ENCODE results near the gene REEP6.
"Not testable (repeated sequence)": the region's sequence is repeated elsewhere in the genome, so short reads cannot be mapped to it uniquely, and the experiment has no call there.

The REEP6 gene

GRCh38 chr19:1496714-1497577 lies 6.0 kb downstream of the REEP6 start:
- TF ChIP-seq POLR2A (IDR thresholded peaks at IDR 0.05; ENCODE audit: low read depth, low read length) (no peak), POLR2AphosphoS5 (IDR thresholded peaks at IDR 0.05; ENCODE audit: low read depth, low read length) (no peak), TAF1 (IDR thresholded peaks at IDR 0.05; ENCODE audit: borderline replicate concordance, low read depth, low read length) (no peak)
- FAIRE-seq (no peak), DNase-seq (ENCODE audit: insufficient read length) (no peak)

DNA sequence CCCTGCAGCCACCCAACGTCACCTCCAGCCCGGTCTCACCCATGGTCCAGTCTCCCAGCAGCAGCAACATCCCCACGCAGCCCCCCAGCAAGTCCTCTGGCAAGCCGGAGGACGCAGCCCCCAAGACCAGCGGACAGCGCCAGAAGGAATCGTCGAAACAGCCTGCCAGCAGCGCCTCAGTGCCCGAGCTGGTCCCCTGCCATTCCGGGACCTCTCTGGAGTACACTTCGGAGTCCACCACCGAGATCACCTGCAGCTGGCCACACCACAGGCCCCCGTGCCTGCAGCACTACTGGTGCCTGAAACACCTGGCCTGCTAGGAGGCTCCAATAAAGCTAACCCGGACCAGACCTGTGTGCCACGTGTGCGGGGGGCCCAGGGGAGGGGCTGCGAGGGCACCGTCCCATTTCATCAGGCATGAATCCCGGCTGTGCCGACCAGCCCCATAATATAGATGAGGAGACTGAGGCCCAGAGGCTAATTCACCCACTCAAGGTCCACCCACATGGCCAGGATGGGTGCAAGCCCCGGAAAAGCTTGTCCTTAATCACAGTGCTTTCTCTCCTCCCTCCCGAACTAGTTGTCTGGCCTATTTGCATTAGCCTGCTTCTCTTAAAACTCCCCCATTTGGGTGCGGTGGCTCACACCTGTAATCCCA lies 6.7 kb downstream of the REEP6 start:
- DNase-seq (ENCODE audit: insufficient read length) = no peak
- TF ChIP-seq TAF1 (IDR thresholded peaks at IDR 0.05; ENCODE audit: borderline replicate concordance, low read depth, low read length) = no peak
- no peak for FAIRE-seq

DNA sequence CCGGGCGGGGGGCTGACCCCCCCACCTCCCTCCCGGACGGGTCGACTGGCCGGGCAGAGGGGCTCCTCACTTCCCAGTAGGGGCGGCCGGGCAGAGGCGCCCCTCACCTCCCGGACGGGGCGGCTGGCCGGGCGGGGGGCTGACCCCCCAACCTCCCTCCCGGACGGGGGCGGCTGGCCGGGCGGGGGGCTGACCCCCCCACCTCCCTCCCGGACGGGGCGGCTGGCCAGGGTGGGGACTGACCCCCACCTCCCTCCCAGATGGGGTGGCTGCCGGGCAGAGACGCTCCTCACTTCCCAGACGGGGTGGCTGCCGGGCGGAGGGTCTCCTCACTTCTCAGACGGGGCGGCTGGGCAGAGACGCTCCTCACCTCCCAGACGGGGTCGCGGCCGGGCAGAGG lies 8.2 kb downstream of the REEP6 start:
- FAIRE-seq; DNase-seq (ENCODE audit: insufficient read length): not testable (repeated sequence)

DNA sequence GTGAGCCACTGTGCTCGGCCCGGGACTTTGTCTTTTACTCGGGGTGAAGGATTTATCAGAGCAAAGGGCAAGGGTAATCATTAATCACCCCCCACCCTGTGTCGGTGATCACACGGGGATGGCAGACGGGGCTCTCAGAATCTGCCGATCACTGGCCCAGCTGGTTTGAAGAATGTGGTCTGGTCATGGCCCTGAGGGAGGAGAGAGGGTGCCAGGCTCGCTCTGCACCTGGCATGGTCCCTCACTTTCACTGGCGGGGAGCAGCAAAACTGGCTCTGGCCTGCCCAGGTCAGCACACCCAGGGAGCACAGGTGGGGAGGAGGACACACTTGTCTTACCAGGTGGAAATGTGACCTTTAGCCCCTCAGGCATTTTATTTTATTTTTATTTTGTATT lies 10.2 kb downstream of the REEP6 start:
- TF ChIP-seq POLR2A (IDR thresholded peaks at IDR 0.05; ENCODE audit: low read depth, low read length) (no peak), POLR2AphosphoS5 (IDR thresholded peaks at IDR 0.05; ENCODE audit: low read depth, low read length) (no peak), TAF1 (IDR thresholded peaks at IDR 0.05; ENCODE audit: borderline replicate concordance, low read depth, low read length) (no peak)
- FAIRE-seq (no peak), DNase-seq (ENCODE audit: insufficient read length) (no peak)

DNA sequence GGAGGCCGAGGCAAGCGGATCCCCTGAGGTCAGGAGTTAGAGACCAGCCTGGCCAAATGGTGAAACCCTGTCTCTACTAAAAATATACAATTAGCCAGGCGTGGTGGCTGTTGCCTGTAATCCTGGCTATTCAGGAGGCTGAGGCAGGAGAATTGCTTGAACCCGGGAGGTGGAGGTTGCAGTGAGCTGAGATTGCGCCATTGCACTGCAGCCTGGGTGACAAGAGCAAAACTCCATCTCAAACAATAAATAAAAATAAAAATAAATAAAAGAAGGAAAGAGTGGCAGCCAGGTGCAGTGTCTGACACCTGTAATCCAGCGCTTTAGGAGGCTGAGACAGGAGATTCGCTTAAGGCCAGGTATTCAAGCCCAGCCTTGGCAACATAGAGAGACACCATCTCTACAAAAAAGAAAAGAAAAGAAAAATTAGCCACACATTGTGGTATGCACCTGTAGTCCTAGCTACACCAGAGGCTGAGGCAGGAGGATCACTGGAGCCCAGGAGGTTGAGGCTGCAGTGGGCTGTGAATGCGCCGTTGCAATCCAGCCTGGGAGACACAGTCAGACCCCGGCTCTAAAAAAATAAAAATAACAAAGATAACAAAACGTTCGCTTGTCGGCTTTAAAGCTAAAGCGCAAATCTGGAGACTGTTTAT lies 11.6 kb downstream of the REEP6 start:
- no peak for TF ChIP-seq POLR2A (IDR thresholded peaks at IDR 0.05; ENCODE audit: low read depth, low read length)
- TF ChIP-seq TAF1 (IDR thresholded peaks at IDR 0.05; ENCODE audit: borderline replicate concordance, low read depth, low read length) = no peak
- no peak for TF ChIP-seq POLR2AphosphoS5 (IDR thresholded peaks at IDR 0.05; ENCODE audit: low read depth, low read length)
- DNase-seq (ENCODE audit: insufficient read length) (no peak), FAIRE-seq (no peak)

- TF ChIP-seq TAF1 (IDR thresholded peaks at IDR 0.05; ENCODE audit: borderline replicate concordance, low read depth, low read length) (no peak), POLR2A (IDR thresholded peaks at IDR 0.05; ENCODE audit: low read depth, low read length) (no peak), POLR2AphosphoS5 (IDR thresholded peaks at IDR 0.05; ENCODE audit: low read depth, low read length) (no peak)
- DNase-seq (ENCODE audit: insufficient read length) (peak; percentile 67), FAIRE-seq (peak; percentile 21)
Observed at GRCh38 chr19:1503089-1503924, 12.3 kb downstream of the REEP6 start.

- no peak for DNase-seq (ENCODE audit: insufficient read length)
- TF ChIP-seq TAF1 (IDR thresholded peaks at IDR 0.05; ENCODE audit: borderline replicate concordance, low read depth, low read length) (no peak), POLR2AphosphoS5 (IDR thresholded peaks at IDR 0.05; ENCODE audit: low read depth, low read length) (no peak), POLR2A (IDR thresholded peaks at IDR 0.05; ENCODE audit: low read depth, low read length) (no peak)
- FAIRE-seq = no peak
Observed at GRCh38 chr19:1503925-1504773, 13.2 kb downstream of the REEP6 start.

DNA sequence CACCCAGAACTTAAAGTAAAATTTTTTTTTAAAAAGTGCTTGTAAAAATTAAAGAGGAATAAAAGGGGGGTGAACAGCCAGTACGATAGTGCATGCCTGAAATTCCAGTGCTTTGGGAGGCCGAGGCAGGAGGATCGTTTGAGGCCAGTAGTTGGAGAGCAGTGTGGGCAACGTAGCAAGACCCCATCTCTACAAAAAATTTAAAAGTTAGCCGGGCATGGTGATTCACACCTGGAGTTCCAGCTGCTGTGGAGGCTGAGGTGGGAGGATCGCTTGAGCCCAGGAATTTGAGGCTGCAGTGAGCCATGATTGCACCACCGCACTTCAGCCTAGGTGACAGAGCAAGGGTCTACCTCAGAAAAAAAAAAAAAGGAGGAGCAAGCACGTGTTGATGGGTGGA lies 14.0 kb downstream of the REEP6 start:
- no peak for FAIRE-seq
- no peak for DNase-seq (ENCODE audit: insufficient read length)
- TF ChIP-seq POLR2AphosphoS5 (IDR thresholded peaks at IDR 0.05; ENCODE audit: low read depth, low read length) (no peak), TAF1 (IDR thresholded peaks at IDR 0.05; ENCODE audit: borderline replicate concordance, low read depth, low read length) (no peak), POLR2A (IDR thresholded peaks at IDR 0.05; ENCODE audit: low read depth, low read length) (no peak)

DNA sequence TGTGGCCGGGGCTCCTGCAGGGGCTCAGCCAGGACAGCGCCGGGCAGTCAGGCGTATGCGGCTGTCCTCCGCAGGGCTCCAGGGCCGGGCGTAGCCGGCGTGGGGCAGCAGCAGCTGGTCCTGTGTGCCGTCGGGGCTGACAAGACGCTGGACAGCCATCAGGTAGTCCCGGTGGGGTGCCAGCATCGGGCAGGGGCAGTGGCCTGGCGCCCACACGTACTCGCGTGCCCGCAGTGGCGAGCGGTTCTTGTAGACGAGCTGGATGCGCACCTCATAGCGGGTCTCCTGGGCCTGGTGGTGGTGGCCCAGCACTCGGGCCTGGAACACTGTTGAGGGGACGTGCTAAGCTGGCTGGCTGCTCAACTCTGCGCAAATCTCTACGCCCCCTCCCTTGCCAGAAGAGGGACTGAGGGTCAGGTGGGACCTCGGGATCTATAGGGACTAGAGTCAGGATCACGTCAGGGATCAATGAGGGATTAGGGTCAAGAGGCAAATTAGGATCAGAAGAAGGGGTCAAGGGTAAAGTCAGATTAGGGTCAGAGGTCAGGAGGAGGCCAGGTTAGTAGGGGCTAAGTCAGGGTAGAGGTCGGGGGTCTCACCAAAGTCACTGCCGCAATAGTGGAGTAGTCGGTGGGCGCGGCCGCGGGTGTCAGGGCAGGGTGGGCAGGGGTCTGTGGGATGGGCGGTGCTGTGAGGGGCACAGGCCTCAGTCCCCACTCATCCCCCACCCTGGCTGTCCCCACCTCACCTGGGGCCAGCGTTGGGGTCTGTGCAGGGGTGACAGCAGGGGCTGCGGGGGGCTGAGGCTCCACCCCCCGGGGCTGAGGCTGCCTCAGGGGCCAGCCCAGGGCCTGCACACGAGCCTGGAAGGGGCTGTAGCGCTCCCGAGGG lies 15.3 kb downstream of the REEP6 start:
- no peak for TF ChIP-seq POLR2AphosphoS5 (IDR thresholded peaks at IDR 0.05; ENCODE audit: low read depth, low read length)
- DNase-seq (ENCODE audit: insufficient read length) (no peak), FAIRE-seq (no peak)

DNA sequence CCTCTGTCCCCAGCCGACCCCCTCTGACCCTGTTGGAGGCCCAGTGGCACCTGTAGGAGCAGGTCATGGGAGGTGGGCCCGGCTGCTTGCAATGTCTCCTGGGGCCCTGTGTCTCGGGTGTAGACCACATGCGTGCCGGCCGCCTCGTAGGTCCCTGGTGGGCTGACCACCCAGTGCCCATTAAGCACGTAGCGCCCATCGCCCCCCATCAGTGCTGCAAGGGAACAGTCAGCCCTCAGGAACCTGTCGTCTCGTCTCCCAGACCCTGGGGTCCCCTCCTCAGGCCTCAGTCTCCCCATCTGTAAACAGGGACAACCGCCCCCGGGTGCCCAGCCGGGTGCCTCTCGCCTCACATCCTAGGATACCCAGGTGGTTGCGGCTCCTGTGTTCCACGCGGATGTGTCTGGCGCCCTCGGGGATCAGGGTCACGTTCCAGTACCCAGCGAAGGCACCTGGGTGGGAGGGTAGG lies 16.2 kb downstream of the REEP6 start:
- FAIRE-seq = no peak
- DNase-seq (ENCODE audit: insufficient read length) = no peak
- TF ChIP-seq TAF1 (IDR thresholded peaks at IDR 0.05; ENCODE audit: borderline replicate concordance, low read depth, low read length) = no peak
- no peak for TF ChIP-seq POLR2A (IDR thresholded peaks at IDR 0.05; ENCODE audit: low read depth, low read length)
- no peak for TF ChIP-seq POLR2AphosphoS5 (IDR thresholded peaks at IDR 0.05; ENCODE audit: low read depth, low read length)

Measured in GM12892 (cell line).